Upper lobe of right lung (tissue), 1 donor: ENCODE measurements around the gene GDPD5. TPM values are rescaled to one million over a fixed set of nuclear protein-coding genes. Genes with fewer than 3 reads are reported as not detected.

Experiments used
- ATAC-seq: fragments of 200-7000 bp; cut with Tn5 transposase; one replicate; pipeline ENCODE4 v1.9.1; 2020; ENCODE audit warnings: mild to moderate bottlenecking, moderate library complexity
- DNase-seq: peaks from one replicate; pipeline ENCODE4 v3.0.0-alpha.2; 2020
- H3K27ac ChIP-seq: fragments of 200-600 bp; one replicate; pipeline ENCODE4 v1.8.0; 2022
- H3K27me3 ChIP-seq: fragments of 200-600 bp; one replicate; pipeline ENCODE4 v1.8.0; 2022; ENCODE audit warnings: mild to moderate bottlenecking
- H3K36me3 ChIP-seq: fragments of 200-600 bp; one replicate; pipeline ENCODE4 v1.8.0; 2022
- H3K4me1 ChIP-seq: fragments of 200-600 bp; one replicate; pipeline ENCODE4 v1.8.0; 2022
- H3K4me3 ChIP-seq: fragments of 200-600 bp; one replicate; pipeline ENCODE4 v1.8.0; 2022; ENCODE audit warnings: mild to moderate bottlenecking
- H3K9me3 ChIP-seq: fragments of 200-600 bp; one replicate; pipeline ENCODE4 v1.8.0; 2022
- CTCF ChIP-seq: fragments of 200-600 bp; IDR thresholded peaks from one replicate; pipeline ENCODE4 v1.8.0; 2022; ENCODE audit warnings: antibody characterized with exemption
- intact Hi-C: fragments of 100-400 bp; cut with DNase I; formaldehyde crosslinking; loops from one replicate; pipeline ENCODE4 v1.11.0; 2022
- total RNA-seq: library from RNA; stranded (reverse); fragmentation: NEBNext Ultra II Directional; extraction: Animal tissue kit (Norgen Biotek cat#: 25700); gene quantifications from one replicate; pipeline ENCODE4 v1.2.1, GENCODE V29; 2021
- donor health status: DM: no; HTN: yes; CAD: no; lungs with severe emphysema.

GDPD5 gene
- total RNA-seq, 1 donor from 2014 or later = 19.3 TPM

GRCh38 chr11:75467881-75468280, 57.9 kb downstream of the GDPD5 start:
- H3K36me3 ChIP-seq = no peaks in the 10 kb centered on the region
- H3K4me3 ChIP-seq = no peak overlapping the region
- TF ChIP-seq CTCF = no peak
- H3K4me1 ChIP-seq = peaks cover 25% of the 10 kb centered on the region
- H3K27me3 ChIP-seq = no peaks in the 10 kb centered on the region
- intact Hi-C loops = no loop called here
- no peak overlapping the region for H3K27ac ChIP-seq
- DNase-seq (no peak), ATAC-seq (no peak)
- H3K9me3 ChIP-seq = no peaks in the 10 kb centered on the region

- DNase-seq (no peak), ATAC-seq (no peak)
- TF ChIP-seq CTCF = no peak
- H3K27ac ChIP-seq = no peak overlapping the region
- peaks cover 25% of the 10 kb centered on the region for H3K4me1 ChIP-seq
- H3K36me3 ChIP-seq = no peaks in the 10 kb centered on the region
- no peaks in the 10 kb centered on the region for H3K9me3 ChIP-seq
- H3K4me3 ChIP-seq = no peak overlapping the region
- no peaks in the 10 kb centered on the region for H3K27me3 ChIP-seq
- intact Hi-C loops = no loop called here
Measured at GRCh38 chr11:75467311-75467710, 58.4 kb downstream of the GDPD5 start.

GRCh38 chr11:75465701-75466531, 59.8 kb downstream of the GDPD5 start:
- no peak for TF ChIP-seq CTCF
- peak; percentile 8 for ATAC-seq
- Histone ChIP-seq H3K36me3 (no peaks in the 10 kb centered on the region), H3K27me3 (no peaks in the 10 kb centered on the region), H3K27ac (no peak overlapping the region), H3K4me1 (peaks cover 25% of the 10 kb centered on the region), H3K9me3 (no peaks in the 10 kb centered on the region), H3K4me3 (no peak overlapping the region)
- DNase-seq = no peak
- intact Hi-C loops = no loop called here

GRCh38 chr11:75463106-75463774, 62.5 kb downstream of the GDPD5 start:
- Histone ChIP-seq H3K27ac (no peak overlapping the region), H3K4me3 (no peak overlapping the region), H3K9me3 (no peaks in the 10 kb centered on the region), H3K27me3 (no peaks in the 10 kb centered on the region), H3K4me1 (peaks cover 13% of the 10 kb centered on the region), H3K36me3 (no peaks in the 10 kb centered on the region)
- intact Hi-C loops = no loop called here
- DNase-seq (no peak), ATAC-seq (no peak)
- no peak for TF ChIP-seq CTCF

- no peak for TF ChIP-seq CTCF
- no peak overlapping the region for H3K27ac ChIP-seq
- no peak overlapping the region for H3K4me3 ChIP-seq
- H3K27me3 ChIP-seq = no peaks in the 10 kb centered on the region
- intact Hi-C loops = no loop called here
- DNase-seq (no peak), ATAC-seq (no peak)
- H3K36me3 ChIP-seq = no peaks in the 10 kb centered on the region
- H3K4me1 ChIP-seq = peaks cover 9% of the 10 kb centered on the region
- no peaks in the 10 kb centered on the region for H3K9me3 ChIP-seq
Measured at GRCh38 chr11:75462117-75462653, 63.6 kb downstream of the GDPD5 start.
